ENCODE results near the gene HECW1. TPM values are rescaled to one million over a fixed set of nuclear protein-coding genes. Genes with fewer than 3 reads are reported as not detected.

HECW1 gene
- total and polyA plus RNA-seq, 2 of the 8 experiments (the other 6 are each of a cell fraction or from before 2014, with no cell fraction given) = 2.9 to 12.7 TPM

DNA sequence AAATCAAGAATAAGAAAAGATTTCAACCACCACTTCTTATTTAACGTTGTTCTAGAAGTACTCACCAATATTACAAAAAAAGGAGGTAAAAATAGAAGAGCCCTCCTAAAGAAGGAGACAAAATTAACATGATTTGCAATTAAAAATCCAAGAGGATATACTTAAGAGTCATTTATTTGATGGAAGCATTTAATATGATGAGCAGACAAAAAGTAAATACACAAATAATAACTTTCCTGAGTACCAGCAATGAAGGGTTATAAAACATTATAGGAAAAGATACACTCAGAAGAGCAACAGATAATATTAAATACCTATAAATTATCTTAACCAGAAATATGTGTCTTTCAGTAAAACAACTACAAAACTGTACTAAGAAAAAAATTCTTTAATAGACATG is 363.5 kb downstream of the HECW1 start:
- Histone ChIP-seq H2BK5ac (ENCODE audit: low read depth, low read length) (no peak overlapping the region), H2BK12ac (ENCODE audit: low read depth, low read length) (no peak overlapping the region), H2BK120ac (replicated peaks; ENCODE audit: low read depth, low read length) (no peak overlapping the region), H3K23me2 (ENCODE audit: low read depth, low read length) (no peaks in the 10 kb centered on the region), H3K18ac (ENCODE audit: extremely low read depth, low read length) (no peak overlapping the region), H3K9me3 (ENCODE audit: insufficient read depth in 2 of 2, low read depth in 1 of 2, low read length in 1 of 2) (peaks cover 12% of the 10 kb centered on the region in 2 experiments; a peak in 3 of 4 replicates), H2AK5ac (ENCODE audit: low read depth, low read length) (no peak overlapping the region), H3K9ac (replicated peaks in 1 of 4; ENCODE audit: extremely low read depth in 1 of 4, low read depth in 3 of 4, low read length in 3 of 4) (no peak overlapping the region), H3K36me3 (ENCODE audit: control insufficient read depth in 2 of 4, insufficient read depth in 4 of 4, low read length in 3 of 4) (0 out of 8 replicates have a peak, but pooled peaks cover 0 to 7% (median 0%) of the 10 kb centered on the region in 4 experiments), H4K8ac (ENCODE audit: extremely low read depth, insufficient read depth, low read length) (no peak overlapping the region), H3K27ac (ENCODE audit: low read depth, low read length) (no peak overlapping the region), H4K5ac (ENCODE audit: insufficient read length, low read depth, low read length) (no peak overlapping the region), H3K79me1 (ENCODE audit: low read depth, low read length) (no peaks in the 10 kb centered on the region), H3K4me2 (ENCODE audit: insufficient read depth in 1 of 2, low read depth in 2 of 2, low read length in 2 of 2) (no peak overlapping the region), H3K14ac (ENCODE audit: insufficient read length) (no peak overlapping the region), H2BK15ac (ENCODE audit: low read length) (no peak overlapping the region), H3K4ac (replicated peaks; ENCODE audit: insufficient read length, low read depth, low read length) (no peak overlapping the region), H3K4me1 (replicated peaks in 1 of 4; ENCODE audit: control insufficient read depth in 3 of 4, insufficient read depth in 4 of 4, low read length in 3 of 4) (peaks cover 0 to 5% (median 2%) of the 10 kb centered on the region in 4 experiments; a peak in 2 of 7 replicates), H4K91ac (replicated peaks; ENCODE audit: insufficient read length, low read length) (no peak overlapping the region), H3K56ac (replicated peaks; ENCODE audit: insufficient read length, low read depth, low read length) (no peak overlapping the region), H2AFZ (ENCODE audit: low read length) (no peak overlapping the region), H2BK20ac (ENCODE audit: low read length) (no peak overlapping the region), H3K4me3 (ENCODE audit: extremely low read depth in 1 of 4, insufficient read depth in 2 of 4, low read depth in 3 of 4, low read length in 4 of 4) (no peak overlapping the region), H3K23ac (ENCODE audit: insufficient read length) (no peak overlapping the region), H3K27me3 (replicated peaks in 1 of 4; ENCODE audit: control insufficient read depth in 3 of 4, extremely low read depth in 1 of 4, insufficient read depth in 3 of 4, low read length in 3 of 4) (no peaks in the 10 kb centered on the region), H4K20me1 (replicated peaks in 1 of 2; ENCODE audit: control insufficient read depth in 1 of 2, insufficient read depth in 2 of 2, low read length in 2 of 2) (no peaks in the 10 kb centered on the region), H3K79me2 (ENCODE audit: control insufficient read depth in 1 of 2, insufficient read depth in 2 of 2, low read length in 2 of 2) (no peaks in the 10 kb centered on the region)
- no peak for DNase-seq (ENCODE audit: low read depth in 1 of 2, low spot score in 2 of 2)
- ChIA-PET CTCF (ENCODE audit: partially characterized antibody) (interaction anchor here (0.9 kb wide), 1 partner anchor 25 kb away, joined by 3 read pairs; no protein-coding TSS in a partner anchor), POLR2A (ENCODE audit: partially characterized antibody) (no interaction called here)
- WGBS, 2 experiments (ENCODE audit: extremely low coverage in 1 of 2, insufficient coverage in 1 of 2, insufficient read length in 1 of 2, insufficient replicate concordance in 2 of 2, low coverage in 1 of 2, low lambda C conversion rate in 2 of 2, missing lambda C conversion rate in 1 of 2) = 91% methylated on average over 1 of the region's 1 CpG; no CpG with 5 or more reads in 1 of the 2 experiments
- FAIRE-seq = no peak
- TF ChIP-seq TEAD4 (IDR thresholded peaks at IDR 0.05; ENCODE audit: low read depth, low read length) = no peak
- TF ChIP-seq SAP30 (IDR thresholded peaks at IDR 0.05; ENCODE audit: insufficient read depth, insufficient replicate concordance, low read length) = no peak
- no peak for TF ChIP-seq POLR2A (IDR thresholded peaks at IDR 0.05; ENCODE audit: control extremely low read depth in 1 of 2, low read depth in 2 of 2, low read length in 2 of 2)
- TF ChIP-seq CBX8 (IDR thresholded peaks at IDR 0.05; ENCODE audit: borderline replicate concordance, low read depth, low read length) = no peak
- TF ChIP-seq HDAC2 (IDR thresholded peaks at IDR 0.05; ENCODE audit: borderline replicate concordance in 1 of 2, low read depth in 2 of 2, low read length in 2 of 2) = no peak
- no peak for TF ChIP-seq CHD1 (IDR thresholded peaks at IDR 0.05; ENCODE audit: low read depth, low read length)
- TF ChIP-seq ZNF274 (IDR thresholded peaks at IDR 0.05; ENCODE audit: borderline replicate concordance, extremely low read depth, low read length) = no peak
- TF ChIP-seq BACH1 (IDR thresholded peaks at IDR 0.05; ENCODE audit: low read length) = no peak
- no peak for TF ChIP-seq POLR2AphosphoS5 (IDR thresholded peaks at IDR 0.05; ENCODE audit: low read depth, low read length)

All from H1 (cell line).